ENCODE data around the gene CAMSAP3. TPM values are rescaled to one million over a fixed set of nuclear protein-coding genes. Genes with fewer than 3 reads are reported as not detected.
"Not testable (repeated sequence)": the region's sequence is repeated elsewhere in the genome, so short reads cannot be mapped to it uniquely, and the experiment has no call there.

The CAMSAP3 gene
- polyA plus RNA-seq, 1 donor from 2014 or later: 0.44 TPM

DNA sequence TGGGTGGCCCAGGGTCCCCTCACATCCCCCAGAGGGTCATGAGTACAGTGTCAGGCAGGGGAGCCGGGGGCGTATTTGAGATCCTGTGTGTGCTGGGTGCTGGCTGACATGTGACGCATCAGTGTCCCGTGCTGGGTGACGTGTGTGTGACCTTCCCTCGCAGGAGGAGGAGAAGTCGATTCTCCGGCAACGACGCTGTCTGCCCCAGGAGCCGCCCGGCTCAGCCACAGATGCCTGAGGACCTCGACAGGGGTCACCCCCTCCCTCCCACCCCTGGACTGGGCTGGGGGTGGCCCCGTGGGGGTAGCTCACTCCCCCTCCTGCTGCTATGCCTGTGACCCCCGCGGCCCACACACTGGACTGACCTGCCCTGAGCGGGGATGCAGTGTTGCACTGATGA lies 34.3 kb upstream of the CAMSAP3 start:
- H3K4me1 Mint-ChIP-seq: peaks cover 0 to under 1% (median 0%) of the 10 kb centered on the region in 3 donors
- H3K27ac Mint-ChIP-seq: no peak overlapping the region
- peaks cover 0 to 3% (median 0%) of the 10 kb centered on the region in 3 donors for H3K9me3 Mint-ChIP-seq
- peaks cover 12% of the 10 kb centered on the region for H3K36me3 Mint-ChIP-seq
- no peaks in the 10 kb centered on the region for H3K27me3 Mint-ChIP-seq
- H3K4me3 Mint-ChIP-seq: no peak overlapping the region

DNA sequence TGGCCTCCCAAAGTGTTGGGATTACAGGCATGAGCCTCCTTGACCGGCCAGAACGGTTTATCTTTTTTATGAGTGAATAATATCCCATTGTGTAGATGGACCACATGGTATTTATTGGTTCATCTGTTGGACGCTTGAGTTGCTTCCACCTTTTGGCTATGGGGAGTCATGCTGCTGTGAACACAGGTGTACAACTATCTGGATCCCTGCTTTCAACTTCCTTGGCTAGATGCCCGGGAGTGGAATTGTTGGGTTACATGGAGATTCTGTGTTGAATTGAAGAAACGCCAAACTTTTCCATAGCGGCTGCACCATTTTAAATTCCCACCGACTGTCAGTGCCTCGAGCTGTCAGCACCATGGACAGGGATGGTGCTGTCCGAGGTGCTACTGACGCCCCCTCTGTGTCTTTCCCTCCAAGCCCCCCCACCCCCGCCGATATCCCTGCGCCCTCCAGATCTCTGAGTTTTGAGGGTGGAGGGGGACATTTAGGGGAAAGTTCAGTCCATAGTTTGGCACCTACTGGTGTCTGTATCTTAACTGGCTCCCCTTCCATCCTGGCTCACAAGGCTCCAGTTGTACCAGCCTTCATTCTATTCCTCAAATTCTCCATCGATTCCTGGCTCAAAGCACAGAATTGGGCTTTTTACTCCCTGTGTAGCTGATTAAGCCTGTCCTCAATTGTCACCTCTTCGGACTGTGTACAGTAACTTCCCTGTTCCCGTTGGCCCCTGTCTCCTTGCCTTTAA lies 32.8 kb upstream of the CAMSAP3 start:
- peak overlapping the region in 1 of 3 donors; percentile 47 for H3K27ac Mint-ChIP-seq
- peak overlapping the region in 1 of 4 donors; percentile 44 for H3K4me3 Mint-ChIP-seq
- H3K36me3 Mint-ChIP-seq: peaks cover 12% of the 10 kb centered on the region
- H3K4me1 Mint-ChIP-seq: no peaks in the 10 kb centered on the region
- peaks cover 0 to 3% (median 0%) of the 10 kb centered on the region in 3 donors for H3K9me3 Mint-ChIP-seq
- H3K27me3 Mint-ChIP-seq: no peaks in the 10 kb centered on the region

DNA sequence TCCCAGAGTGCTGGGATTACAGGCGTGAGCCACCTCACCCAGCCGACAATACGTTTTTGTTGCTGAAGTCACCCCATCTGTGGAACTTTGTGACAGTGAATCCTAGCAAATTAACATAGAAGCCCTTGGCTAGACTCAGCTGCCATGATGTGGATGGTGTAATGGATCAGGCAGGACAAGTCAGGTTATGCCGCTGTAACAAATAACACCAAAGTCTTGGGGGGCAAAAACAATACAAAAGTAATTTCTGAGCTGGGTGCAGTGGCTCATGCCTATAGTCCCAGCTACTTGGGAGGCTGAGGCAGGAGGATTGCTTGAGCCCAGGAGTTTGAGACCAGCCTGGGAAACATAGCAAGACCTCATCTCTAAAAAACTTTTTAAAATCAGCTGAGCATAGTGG lies 30.8 kb upstream of the CAMSAP3 start:
- Mint-ChIP-seq H3K4me1 (peaks cover 0 to 2% (median 0%) of the 10 kb centered on the region in 3 donors), H3K4me3 (no peak overlapping the region), H3K9me3 (peaks cover 0 to 3% (median 0%) of the 10 kb centered on the region in 3 donors), H3K36me3 (peaks cover 7% of the 10 kb centered on the region), H3K27me3 (no peaks in the 10 kb centered on the region), H3K27ac (peak overlapping the region in 1 of 3 donors; percentile 93)

DNA sequence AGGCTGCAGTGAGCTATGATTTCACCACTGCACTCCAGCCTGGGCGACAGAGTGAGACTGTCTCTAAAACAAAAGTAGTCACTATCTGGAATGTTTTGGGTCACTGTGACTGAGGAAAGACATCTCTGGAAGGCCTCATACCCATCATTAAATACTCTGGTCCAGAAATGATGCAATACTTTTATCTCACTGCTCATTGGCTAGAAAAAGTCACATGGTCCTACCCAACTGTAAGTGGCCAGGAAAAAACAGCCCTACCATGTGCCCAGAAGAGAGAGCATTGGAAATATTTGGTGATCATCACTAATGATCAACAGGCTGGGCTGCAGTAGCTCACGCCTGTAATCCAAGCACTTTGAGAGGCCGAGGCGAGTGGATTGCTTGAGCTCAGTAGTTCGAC lies 30.3 kb upstream of the CAMSAP3 start:
- Mint-ChIP-seq H3K27me3 (no peaks in the 10 kb centered on the region), H3K4me1 (peaks cover 0 to 2% (median 0%) of the 10 kb centered on the region in 3 donors), H3K4me3 (no peak overlapping the region), H3K9me3 (peaks cover 0 to under 1% (median 0%) of the 10 kb centered on the region in 3 donors), H3K36me3 (peaks cover 4% of the 10 kb centered on the region), H3K27ac (no peak overlapping the region)

DNA sequence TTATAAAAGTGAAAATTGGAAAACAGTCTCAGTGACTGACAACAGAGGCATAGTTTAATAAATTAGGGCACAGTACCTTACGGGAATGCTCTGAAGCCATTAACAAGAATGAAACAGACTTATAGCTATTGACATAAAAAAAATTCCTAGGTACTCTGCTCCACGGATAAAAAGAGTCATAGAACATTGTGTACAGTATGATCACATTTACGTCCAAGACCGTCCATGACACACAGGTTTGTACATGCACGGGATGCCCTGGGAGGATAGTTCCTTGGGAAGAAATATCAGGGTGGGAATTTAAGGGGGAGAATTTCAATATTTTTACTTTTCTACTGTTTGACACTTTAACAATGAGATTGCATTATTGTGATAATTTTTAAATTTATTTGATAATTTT lies 24.9 kb upstream of the CAMSAP3 start:
- peaks cover 3% of the 10 kb centered on the region for H3K27me3 Mint-ChIP-seq
- H3K9me3 Mint-ChIP-seq: no peaks in the 10 kb centered on the region
- H3K27ac Mint-ChIP-seq: no peak overlapping the region
- peaks cover 1% of the 10 kb centered on the region for H3K36me3 Mint-ChIP-seq
- peaks cover 0 to 2% (median 0%) of the 10 kb centered on the region in 3 donors for H3K4me1 Mint-ChIP-seq
- H3K4me3 Mint-ChIP-seq: no peak overlapping the region

DNA sequence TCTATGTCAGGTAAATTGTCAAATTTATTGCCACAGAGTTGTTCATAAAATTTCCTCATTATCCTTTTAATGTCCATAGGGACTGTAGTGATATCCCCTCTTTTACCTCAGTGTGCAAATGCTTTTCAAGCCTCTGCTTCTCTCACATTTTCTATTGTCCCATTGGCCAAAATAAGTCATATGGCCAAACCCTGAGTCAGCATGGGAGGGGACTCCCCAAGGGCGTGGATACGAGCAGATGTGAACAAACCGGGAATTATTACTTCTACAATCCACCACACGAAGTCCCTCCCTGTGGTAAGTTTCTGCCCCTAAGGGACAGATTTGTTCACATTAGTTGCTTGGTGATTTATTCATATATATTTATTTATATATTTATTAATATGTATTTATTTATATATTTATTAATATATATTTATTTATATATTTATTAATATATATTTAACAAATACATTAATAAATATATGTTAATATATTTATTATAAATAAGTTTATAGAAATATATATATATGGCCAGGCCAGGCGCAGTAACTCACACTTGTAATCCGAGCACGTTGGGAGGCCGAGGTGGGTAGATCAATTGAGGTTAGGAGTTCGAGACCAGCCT lies 20.1 kb upstream of the CAMSAP3 start:
- Mint-ChIP-seq H3K4me1 (no peaks in the 10 kb centered on the region), H3K27ac (no peak overlapping the region), H3K36me3 (peaks cover 1% of the 10 kb centered on the region), H3K9me3 (peaks cover 0 to 3% (median 3%) of the 10 kb centered on the region in 3 donors), H3K4me3 (no peak overlapping the region), H3K27me3 (peaks cover 7% of the 10 kb centered on the region)

DNA sequence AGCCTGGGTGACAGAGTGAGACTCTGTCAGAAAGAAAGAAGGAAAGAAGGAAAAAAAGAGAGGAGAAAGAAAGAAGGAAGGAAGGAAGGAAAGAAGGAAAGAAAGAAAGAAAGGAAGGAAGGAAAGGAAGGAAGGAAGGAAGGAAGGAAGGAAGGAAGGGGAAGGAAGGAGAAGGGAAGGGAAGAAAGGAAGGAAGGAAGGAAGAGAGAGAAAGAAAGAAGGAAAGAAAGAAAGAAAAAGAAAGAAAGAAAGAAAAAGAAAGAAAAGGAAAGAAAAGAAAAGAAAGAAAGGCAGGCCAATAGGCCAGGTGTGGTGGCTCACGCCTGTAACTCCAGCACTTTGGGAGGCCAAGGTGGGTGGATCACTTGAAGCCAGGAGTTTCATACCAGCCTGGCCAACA lies 18.2 kb upstream of the CAMSAP3 start:
- not testable (repeated sequence) for H3K9me3 Mint-ChIP-seq, H3K27ac Mint-ChIP-seq, H3K36me3 Mint-ChIP-seq, H3K4me1 Mint-ChIP-seq, H3K27me3 Mint-ChIP-seq, H3K4me3 Mint-ChIP-seq

DNA sequence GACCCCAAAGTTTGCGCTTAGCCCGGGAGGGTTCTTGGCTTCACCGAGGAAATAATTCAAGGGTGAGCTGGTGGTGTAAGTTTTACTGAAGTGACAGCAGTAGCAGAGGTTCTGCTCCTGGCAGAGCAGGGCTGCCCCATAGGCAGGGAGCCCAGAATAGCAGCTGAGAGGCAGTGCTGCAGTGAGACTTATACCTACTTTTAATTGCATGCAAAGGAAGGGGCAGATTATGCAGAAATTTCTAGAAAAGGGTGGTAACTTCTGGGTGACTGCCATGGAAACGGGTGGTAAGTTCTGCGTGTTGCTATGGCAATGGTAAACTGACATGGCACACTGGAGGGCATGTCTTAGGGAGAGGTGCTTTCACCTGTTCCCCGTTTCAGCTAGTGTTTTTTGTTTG lies 17.5 kb upstream of the CAMSAP3 start:
- Mint-ChIP-seq H3K27ac (no peak overlapping the region), H3K27me3 (peaks cover 7% of the 10 kb centered on the region)

DNA sequence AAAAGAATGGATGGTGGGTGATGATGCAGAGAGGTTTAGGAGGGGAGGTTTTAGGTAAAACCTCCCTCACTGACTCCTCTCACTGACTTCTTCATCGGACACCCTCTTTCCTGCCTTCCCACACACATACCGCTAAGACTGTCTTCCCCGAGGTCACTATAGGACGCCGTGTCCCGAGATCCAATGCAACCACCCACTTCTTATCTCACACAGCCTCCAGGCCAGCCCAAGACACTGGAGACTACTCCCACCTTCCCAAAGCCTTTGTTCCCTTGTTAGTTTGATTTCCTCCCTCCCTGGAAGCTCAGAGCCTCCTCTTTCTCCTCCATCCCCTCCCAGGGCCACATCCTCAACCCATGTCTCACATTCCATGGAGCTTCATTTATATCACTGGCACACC lies 16.5 kb upstream of the CAMSAP3 start:
- Mint-ChIP-seq H3K4me1 (peaks cover 0 to 1% (median 0%) of the 10 kb centered on the region in 3 donors), H3K27ac (peak overlapping the region in 1 of 3 donors; percentile 70), H3K4me3 (no peak overlapping the region), H3K9me3 (peaks cover 0 to 3% (median 3%) of the 10 kb centered on the region in 3 donors), H3K27me3 (peaks cover 7% of the 10 kb centered on the region), H3K36me3 (no peaks in the 10 kb centered on the region)

More for the DNA sequence above, 17.5 kb upstream of the CAMSAP3 start:
- H3K36me3 Mint-ChIP-seq: no peaks in the 10 kb centered on the region
- H3K4me1 Mint-ChIP-seq: peaks cover 0 to 1% (median 0%) of the 10 kb centered on the region in 3 donors
- no peak overlapping the region for H3K4me3 Mint-ChIP-seq
- peaks cover 0 to 3% (median 3%) of the 10 kb centered on the region in 3 donors for H3K9me3 Mint-ChIP-seq

DNA sequence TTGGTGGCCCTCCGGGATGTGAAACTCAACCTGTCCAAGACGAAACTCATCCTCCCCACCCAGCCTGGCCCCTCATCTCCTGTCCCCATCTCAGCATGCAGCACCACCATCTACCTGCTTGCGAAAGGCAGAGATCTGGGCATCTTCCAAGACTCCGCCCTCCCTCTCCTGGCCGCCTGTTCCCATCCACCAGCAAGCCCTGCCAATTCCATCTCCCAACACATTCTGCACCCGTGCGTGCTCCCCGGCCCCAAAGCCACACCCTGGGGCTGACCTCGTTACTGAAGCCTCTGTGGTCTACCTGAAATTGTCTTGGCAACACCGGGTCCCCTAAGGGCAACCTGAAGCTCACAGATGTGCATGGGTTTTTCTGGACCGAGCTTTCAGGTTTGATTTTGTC lies 13.2 kb upstream of the CAMSAP3 start:
- Mint-ChIP-seq H3K4me1 (peaks cover 0 to 2% (median 1%) of the 10 kb centered on the region in 3 donors), H3K9me3 (peaks cover 0 to 3% (median 3%) of the 10 kb centered on the region in 3 donors), H3K4me3 (peak overlapping the region in 1 of 4 donors; percentile 59), H3K36me3 (no peaks in the 10 kb centered on the region), H3K27ac (no peak overlapping the region), H3K27me3 (peaks cover 2% of the 10 kb centered on the region)

DNA sequence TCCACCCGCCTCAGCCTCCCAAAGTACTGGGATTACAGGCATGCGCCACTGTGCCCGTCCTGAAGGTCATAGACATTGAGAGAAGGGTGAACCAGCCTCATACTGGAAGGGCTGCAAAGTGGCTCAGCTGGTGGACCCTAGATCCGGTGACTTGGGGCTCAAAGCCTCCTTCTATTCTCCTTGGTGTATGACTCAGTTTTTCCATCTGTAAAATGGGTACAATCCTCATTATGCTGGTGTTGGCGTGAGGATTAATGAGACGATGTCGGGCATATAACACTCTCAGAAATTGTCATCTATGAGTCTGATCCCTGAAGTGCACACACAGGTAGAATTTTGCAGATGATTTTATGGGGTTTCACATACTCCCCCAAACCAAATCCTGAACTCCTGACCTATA lies 5.8 kb upstream of the CAMSAP3 start:
- peaks cover 0 to 1% (median 0%) of the 10 kb centered on the region in 3 donors for H3K4me1 Mint-ChIP-seq
- H3K9me3 Mint-ChIP-seq: no peaks in the 10 kb centered on the region
- H3K36me3 Mint-ChIP-seq: no peaks in the 10 kb centered on the region
- H3K4me3 Mint-ChIP-seq: no peak overlapping the region
- H3K27me3 Mint-ChIP-seq: peaks cover 15% of the 10 kb centered on the region
- H3K27ac Mint-ChIP-seq: no peak overlapping the region

DNA sequence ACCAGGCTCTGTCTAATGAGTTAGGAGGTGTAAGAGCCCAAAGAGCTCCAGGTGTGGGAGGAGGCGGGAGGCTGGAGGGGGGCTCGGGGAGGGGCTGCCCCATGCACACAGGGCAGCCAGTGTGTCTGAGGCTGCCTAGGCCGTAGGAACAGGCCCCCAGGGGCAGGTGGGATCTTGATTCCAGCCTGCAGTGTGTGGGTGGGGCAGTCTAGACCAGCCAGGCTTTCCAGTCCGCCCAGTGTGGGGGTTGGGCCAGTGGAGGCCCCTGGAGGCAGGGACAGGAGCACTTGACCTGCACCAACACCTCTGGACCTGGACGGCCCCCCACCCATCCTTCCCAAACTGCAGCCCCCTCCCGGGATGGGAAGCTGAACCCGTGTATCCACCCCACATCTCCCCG lies 5.4 kb upstream of the CAMSAP3 start:
- Mint-ChIP-seq H3K9me3 (no peaks in the 10 kb centered on the region), H3K36me3 (no peaks in the 10 kb centered on the region), H3K4me1 (peaks cover 0 to 2% (median 0%) of the 10 kb centered on the region in 3 donors), H3K27ac (no peak overlapping the region), H3K27me3 (peaks cover 17% of the 10 kb centered on the region), H3K4me3 (no peak overlapping the region)

DNA sequence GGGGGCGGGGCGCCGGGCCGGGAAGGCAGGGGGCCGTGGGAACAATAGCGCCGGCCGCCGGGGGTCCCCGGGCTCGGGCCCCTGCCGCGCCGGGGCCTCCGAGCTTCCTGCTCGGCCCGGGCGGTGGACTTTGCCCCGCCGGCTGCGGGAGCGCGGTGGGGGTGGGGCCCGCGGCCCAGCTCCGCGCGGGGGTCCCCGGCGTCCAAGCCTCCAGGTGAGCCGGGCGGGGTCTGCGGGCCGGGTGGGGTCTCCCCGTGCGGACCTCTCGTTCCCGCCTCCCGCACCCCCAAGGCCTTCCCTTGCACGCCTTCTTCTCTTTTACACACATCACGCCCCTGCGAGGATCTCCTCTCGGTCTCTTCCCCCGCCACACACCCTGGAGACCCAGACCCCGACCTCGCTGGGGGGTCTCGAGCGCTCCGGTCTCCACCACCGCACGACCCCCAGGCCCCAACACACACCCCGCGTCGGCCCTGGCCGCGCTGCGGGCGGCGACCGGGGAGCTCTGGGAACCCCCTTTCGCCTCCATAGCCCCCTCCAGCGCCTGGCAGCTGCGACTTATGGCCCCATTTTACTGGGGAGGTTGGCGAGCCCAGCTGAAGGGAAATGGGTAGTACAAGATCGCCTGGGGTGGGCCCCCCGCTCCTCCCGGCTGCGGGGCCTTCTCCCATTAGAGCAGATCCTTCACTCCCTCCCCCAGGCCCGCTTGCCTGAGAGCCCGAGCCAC lies 711 bp downstream of the CAMSAP3 start:
- H3K4me1 Mint-ChIP-seq: peaks cover 0 to 7% (median 0%) of the 10 kb centered on the region in 3 donors
- no peak overlapping the region for H3K27ac Mint-ChIP-seq
- no peaks in the 10 kb centered on the region for H3K9me3 Mint-ChIP-seq
- peaks cover 29% of the 10 kb centered on the region for H3K27me3 Mint-ChIP-seq
- H3K36me3 Mint-ChIP-seq: no peaks in the 10 kb centered on the region
- H3K4me3 Mint-ChIP-seq: peak overlapping the region; percentile 62 to 81 (median 70)

DNA sequence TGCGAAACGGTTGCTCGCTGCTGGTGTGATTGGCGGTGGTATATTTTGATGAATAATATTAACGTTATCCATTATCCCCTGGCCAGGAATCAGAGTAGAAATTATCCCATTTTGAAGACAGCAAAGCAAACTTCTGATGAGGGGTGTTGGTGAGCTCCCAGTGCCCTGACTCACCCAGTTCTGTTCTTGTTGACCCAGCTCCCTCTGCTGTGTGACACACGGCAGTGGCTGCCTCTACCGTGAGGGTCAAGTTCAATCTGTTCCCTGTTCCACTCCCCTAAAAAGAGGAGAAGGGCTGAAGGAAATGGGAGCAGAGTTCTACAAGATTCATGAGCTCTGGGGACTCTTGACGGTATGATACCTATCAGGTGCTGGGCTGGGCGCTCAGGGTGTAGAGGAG lies 2.0 kb downstream of the CAMSAP3 start:
- peak overlapping the region in 1 of 4 donors; percentile 62 for H3K4me3 Mint-ChIP-seq
- H3K27me3 Mint-ChIP-seq: peaks cover 30% of the 10 kb centered on the region
- peak overlapping the region in 1 of 3 donors; percentile 35 for H3K27ac Mint-ChIP-seq
- no peaks in the 10 kb centered on the region for H3K36me3 Mint-ChIP-seq
- H3K9me3 Mint-ChIP-seq: no peaks in the 10 kb centered on the region
- H3K4me1 Mint-ChIP-seq: peaks cover 0 to 7% (median 0%) of the 10 kb centered on the region in 3 donors

DNA sequence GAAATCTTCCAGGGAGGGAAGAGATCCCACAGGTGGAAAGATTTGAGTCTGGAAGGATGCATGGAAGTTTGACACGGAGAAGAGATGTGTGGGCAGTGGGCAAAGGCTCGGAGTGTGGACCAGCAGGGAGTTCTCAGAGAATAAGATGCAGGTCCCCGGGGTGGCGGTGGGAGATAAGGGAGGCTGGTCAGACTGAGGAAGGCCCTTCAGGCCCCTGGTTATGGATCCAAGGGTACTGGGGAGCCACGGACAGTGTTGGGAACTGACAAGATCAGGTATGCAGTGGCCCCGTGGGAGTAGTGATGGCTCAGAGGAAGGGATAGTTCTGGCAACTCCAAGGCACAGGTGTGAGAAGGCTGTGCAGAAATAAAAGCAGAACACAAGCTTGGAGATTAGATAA lies 2.5 kb downstream of the CAMSAP3 start:
- H3K9me3 Mint-ChIP-seq: no peaks in the 10 kb centered on the region
- peaks cover 29% of the 10 kb centered on the region for H3K27me3 Mint-ChIP-seq
- no peaks in the 10 kb centered on the region for H3K36me3 Mint-ChIP-seq
- peak overlapping the region in 2 of 3 donors; percentile 25 to 35 for H3K27ac Mint-ChIP-seq
- H3K4me3 Mint-ChIP-seq: no peak overlapping the region
- peaks cover 0 to 7% (median 0%) of the 10 kb centered on the region in 3 donors for H3K4me1 Mint-ChIP-seq
